Upper lobe of left lung (tissue), 6 donors: Measurements from ENCODE around the gene LIN37. TPM values are rescaled to one million over a fixed set of nuclear protein-coding genes. Genes with fewer than 3 reads are reported as not detected.

ENCODE experiments used
- ATAC-seq, 2 donors: fragments of 200-7000 bp; cut with Tn5 transposase; one replicate each; pipeline ENCODE4 v1.9.1; 2022; ENCODE audit warnings: mild to moderate bottlenecking in 2 of 2, moderate library complexity in 2 of 2; ENCODE audit not compliant: low FRiP score in 2 of 2
- DNase-seq, 2 donors: peaks; one replicate each; pipeline ENCODE4 v3.0.0-alpha.2; 2019 to 2020
- H3K27ac ChIP-seq, 4 donors: fragments of 200-600 bp; sonication (generic); one replicate each; pipeline ENCODE4 v1.5.1; 2016 to 2019
- H3K27me3 ChIP-seq, 4 donors: fragments of 200-600 bp; sonication (generic); one replicate each; pipeline ENCODE4 v1.5.1; 2017 to 2019
- H3K36me3 ChIP-seq, 4 donors: fragments of 200-600 bp; sonication (generic); one replicate each; pipeline ENCODE4 v1.5.1; 2016 to 2019
- H3K4me1 ChIP-seq, 4 donors: fragments of 200-600 bp; sonication (generic); one replicate each; pipeline ENCODE4 v1.5.1; 2018 to 2019
- H3K4me3 ChIP-seq, 4 donors: fragments of 200-600 bp; sonication (generic); one replicate each; pipeline ENCODE4 v1.5.1; 2017 to 2019; ENCODE audit warnings: mild to moderate bottlenecking in 2 of 4, moderate library complexity in 1 of 4
- H3K9me3 ChIP-seq, 4 donors: fragments of 200-600 bp; sonication (generic); one replicate each; pipeline ENCODE4 v1.5.1; 2018 to 2019
- CTCF ChIP-seq, 6 experiments: fragments of 450-650 bp in 4 of 6; fragments of 200-600 bp in 2 of 6; sonication (generic) in 2 of 6; IDR thresholded peaks; one replicate each; pipeline ENCODE4 v1.5.1; 2016 to 2019; ENCODE audit warnings: antibody characterized with exemption in 6 of 6
- EP300 ChIP-seq, 4 donors: sonication (generic); formaldehyde crosslinking; IDR thresholded peaks; one replicate each; pipeline ENCODE4 v1.5.1; 2017; ENCODE audit warnings: antibody characterized with exemption in 4 of 4, control low read depth in 2 of 4
- POLR2A ChIP-seq, 4 donors: fragments of 450-650 bp; IDR thresholded peaks; one replicate each; pipeline ENCODE4 v1.5.1; 2016 to 2017; ENCODE audit warnings: antibody characterized with exemption in 4 of 4, mild to moderate bottlenecking in 2 of 4
- POLR2AphosphoS5 ChIP-seq, 2 donors: sonication (generic); formaldehyde crosslinking; IDR thresholded peaks; one replicate each; pipeline ENCODE4 v1.5.1; 2017; ENCODE audit warnings: antibody characterized with exemption in 2 of 2
- WGBS, 2 donors: methylation state at CpG; one replicate each; pipeline ENCODE4 v1.1.5; 2017 to 2018; 5-methylcytosine and 5-hydroxymethylcytosine counted together
- total RNA-seq, 6 donors: library from RNA; depleted of rRNA in 4 of 6; stranded (reverse); fragments of >200 nt in 4 of 6; gene quantifications; one replicate each; pipeline versions ENCODE4 v1.1.0 to v1.2.1, GENCODE V29; 2016 to 2021
- donor health status: DM: no; HTN: no; CAD: no; lungs with moderate emphysema.
- donor health status: DM: no; HTN: yes; CAD: no; lungs with severe emphysema.

Gene LIN37
- total RNA-seq, 6 donors from 2014 or later: 4.0 to 16.9 (median 10.9) TPM

- no peak for TF ChIP-seq EP300 (IDR thresholded peaks at IDR 0.05)
- no peak for TF ChIP-seq POLR2AphosphoS5 (IDR thresholded peaks at IDR 0.05)
- no peak for TF ChIP-seq POLR2A (IDR thresholded peaks at IDR 0.05)
- no peak for TF ChIP-seq CTCF (IDR thresholded peaks at IDR 0.05)
- peak in 1 of 2 donors; percentile 65 for DNase-seq
- H3K4me1 ChIP-seq: peaks cover 35 to 50% (median 41%) of the 10 kb centered on the region in 4 donors
- ATAC-seq: no peak
- H3K36me3 ChIP-seq: peaks cover 15 to 34% (median 29%) of the 10 kb centered on the region in 4 donors
- 93 to 95% methylated on average over 8 to 20 of the region's 20 CpGs for WGBS, 2 donors
- peak overlapping the region in 2 of 4 donors; percentile 92 to 93 for H3K27ac ChIP-seq
- H3K27me3 ChIP-seq: peaks cover 0 to 3% (median 1%) of the 10 kb centered on the region in 4 donors
- H3K9me3 ChIP-seq: no peaks in the 10 kb centered on the region
- no peak overlapping the region for H3K4me3 ChIP-seq
These were observed 5.4 kb downstream of the LIN37 start for GRCh38 chr19:35753634-35754369.

- H3K27ac ChIP-seq: peak overlapping the region; percentile 86 to 98 (median 92)
- peaks cover 15 to 34% (median 29%) of the 10 kb centered on the region in 4 donors for H3K36me3 ChIP-seq
- H3K27me3 ChIP-seq: peaks cover 0 to 3% (median 1%) of the 10 kb centered on the region in 4 donors
- no peak for DNase-seq
- H3K4me3 ChIP-seq: no peak overlapping the region
- peaks cover 36 to 47% (median 39%) of the 10 kb centered on the region in 4 donors for H3K4me1 ChIP-seq
- TF ChIP-seq EP300 (IDR thresholded peaks at IDR 0.05) (no peak), CTCF (IDR thresholded peaks at IDR 0.05) (no peak), POLR2A (IDR thresholded peaks at IDR 0.05) (no peak), POLR2AphosphoS5 (IDR thresholded peaks at IDR 0.05) (no peak)
- WGBS, 2 donors: 82 to 85% methylated on average over 13 of the region's 13 CpGs
- H3K9me3 ChIP-seq: no peaks in the 10 kb centered on the region
- ATAC-seq: no peak
These were observed 6.2 kb downstream of the LIN37 start for GRCh38 chr19:35754370-35755130.

GRCh38 chr19:35755131-35755549 is 6.8 kb downstream of the LIN37 start:
- peaks cover 15 to 34% (median 29%) of the 10 kb centered on the region in 4 donors for H3K36me3 ChIP-seq
- TF ChIP-seq POLR2AphosphoS5 (IDR thresholded peaks at IDR 0.05) (no peak), CTCF (IDR thresholded peaks at IDR 0.05) (no peak), POLR2A (IDR thresholded peaks at IDR 0.05) (no peak), EP300 (IDR thresholded peaks at IDR 0.05) (no peak)
- peak overlapping the region in 3 of 4 donors; percentile 25 to 99 (median 45) for H3K4me3 ChIP-seq
- H3K27me3 ChIP-seq: peaks cover 0 to 3% (median 1%) of the 10 kb centered on the region in 4 donors
- WGBS, 2 donors: 58 to 62% methylated on average over 17 of the region's 17 CpGs
- ATAC-seq: no peak
- no peaks in the 10 kb centered on the region for H3K9me3 ChIP-seq
- DNase-seq: no peak
- H3K4me1 ChIP-seq: peaks cover 32 to 46% (median 35%) of the 10 kb centered on the region in 4 donors
- H3K27ac ChIP-seq: peak overlapping the region; percentile 86 to 98 (median 92)

GRCh38 chr19:35755550-35756376 is 7.4 kb downstream of the LIN37 start:
- Histone ChIP-seq H3K27ac (peak overlapping the region; percentile 86 to 98 (median 92)), H3K4me1 (peaks cover 32 to 43% (median 34%) of the 10 kb centered on the region in 4 donors), H3K9me3 (no peaks in the 10 kb centered on the region), H3K4me3 (peak overlapping the region in 3 of 4 donors; percentile 25 to 99 (median 45)), H3K27me3 (peaks cover 0 to 3% (median 1%) of the 10 kb centered on the region in 4 donors), H3K36me3 (peaks cover 15 to 35% (median 29%) of the 10 kb centered on the region in 4 donors)
- TF ChIP-seq EP300 (IDR thresholded peaks at IDR 0.05) (no peak), POLR2AphosphoS5 (IDR thresholded peaks at IDR 0.05) (peak; percentile 2 to 38)
- ATAC-seq: peak in 1 of 2 donors; percentile 72
- 36 to 43% methylated on average over 47 to 70 of the region's 74 CpGs for WGBS, 2 donors
- DNase-seq: peak; percentile 35 to 95
